DND-41 (cell line): ENCODE measurements around the gene NGLY1.

ENCODE experiments used
- ATAC-seq: fragments of 200-7000 bp; cut with Tn5 transposase; 3 replicates; pipeline ENCODE4 v1.9.1; 2021; ENCODE audit warnings: low read depth; ENCODE audit not compliant: insufficient read depth
- DNase-seq: peaks from one replicate; pipeline ENCODE4 v3.0.0-alpha.2; 2020
- H2AFZ ChIP-seq: 2 replicates; pipeline ENCODE4 v1.6.0; 2012; ENCODE audit warnings: low read depth, low read length
- H3K27ac ChIP-seq: 2 replicates; pipeline ENCODE4 v1.5.1; 2012; ENCODE audit warnings: low read length, inconsistent platforms
- H3K27me3 ChIP-seq: fragments of 200-600 bp; sonication (generic); 2 replicates; pipeline ENCODE4 v1.6.0; 2012; ENCODE audit warnings: low read length, mild to moderate bottlenecking, inconsistent platforms; ENCODE audit not compliant: insufficient read depth, poor library complexity
- H3K36me3 ChIP-seq: 2 replicates; pipeline ENCODE4 v1.5.1; 2012; ENCODE audit warnings: low read length, inconsistent platforms; ENCODE audit not compliant: insufficient read depth
- H3K4me1 ChIP-seq: 2 replicates; pipeline ENCODE4 v1.5.1; 2012; ENCODE audit warnings: mild to moderate bottlenecking, low read length; ENCODE audit not compliant: insufficient read depth
- H3K4me2 ChIP-seq: 2 replicates; pipeline ENCODE4 v1.6.0; 2012; ENCODE audit warnings: mild to moderate bottlenecking, moderate library complexity, low read length, inconsistent platforms; ENCODE audit not compliant: insufficient read depth
- H3K4me3 ChIP-seq, 2 experiments: fragments of 200-600 bp in 1 of 2; shearing (Covaris generic) in 1 of 2; 2 replicates each; pipeline ENCODE4 v1.5.1; 2012 to 2016; ENCODE audit warnings: inconsistent platforms in 2 of 2, low read length in 2 of 2, mild to moderate bottlenecking in 2 of 2, low read depth in 1 of 2, moderate library complexity in 1 of 2
- H3K79me2 ChIP-seq: 2 replicates; pipeline ENCODE4 v1.6.0; 2012; ENCODE audit warnings: low read length, inconsistent platforms; ENCODE audit not compliant: insufficient read depth
- H3K9ac ChIP-seq: 2 replicates; pipeline ENCODE4 v1.6.0; 2012; ENCODE audit warnings: low read depth, mild to moderate bottlenecking, inconsistent platforms, low read length, moderate library complexity
- H3K9me3 ChIP-seq: 2 replicates; pipeline ENCODE4 v1.5.1; 2012; ENCODE audit warnings: low read length, moderate library complexity, mild to moderate bottlenecking, inconsistent platforms; ENCODE audit not compliant: insufficient read depth, severe bottlenecking
- H4K20me1 ChIP-seq: 2 replicates; pipeline ENCODE4 v1.6.0; 2012; ENCODE audit warnings: low read length; ENCODE audit not compliant: insufficient read depth
- CTCF ChIP-seq: IDR thresholded peaks from 2 replicates; pipeline ENCODE4 v1.5.1; 2012; ENCODE audit warnings: borderline replicate concordance, low read length, moderate library complexity, mild to moderate bottlenecking; ENCODE audit not compliant: poor library complexity, severe bottlenecking; ENCODE audit errors: extremely low read depth
- EZH2 ChIP-seq: IDR thresholded peaks from 3 replicates; pipeline ENCODE4 v1.6.1; 2012; ENCODE audit warnings: borderline replicate concordance, low read depth, mild to moderate bottlenecking, moderate library complexity, low read length, inconsistent platforms; ENCODE audit not compliant: severe bottlenecking

The NGLY1 gene

DNA sequence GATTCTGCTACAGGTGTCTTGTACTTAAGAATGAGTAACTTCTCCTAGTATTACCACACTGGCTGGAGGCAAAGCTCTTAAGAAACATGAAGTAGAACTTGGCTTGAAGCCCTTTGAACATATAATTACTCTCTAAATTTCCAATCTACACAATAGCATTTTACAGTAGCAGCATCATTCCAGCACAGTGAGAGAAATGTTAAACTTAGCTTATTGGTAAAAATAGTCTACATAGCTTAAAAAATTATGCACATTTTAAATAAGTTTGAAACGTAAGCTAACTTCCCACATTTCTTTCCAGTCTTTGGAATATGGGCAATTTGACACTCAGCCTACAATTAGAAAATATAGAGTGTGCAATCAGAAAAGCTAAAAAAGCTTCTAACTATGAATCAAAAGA lies 85.7 kb downstream of the NGLY1 start:
- H3K27ac ChIP-seq, result no peak overlapping the region
- no peaks in the 10 kb centered on the region for H3K4me1 ChIP-seq
- ATAC-seq (no peak), DNase-seq (no peak)
- H3K79me2 ChIP-seq, result no peaks in the 10 kb centered on the region
- TF ChIP-seq EZH2 (no peak), CTCF (no peak)
- H3K4me3 ChIP-seq, result no peak overlapping the region
- H3K4me2 ChIP-seq, result no peak overlapping the region
- no peaks in the 10 kb centered on the region for H4K20me1 ChIP-seq
- H3K27me3 ChIP-seq, result no peaks in the 10 kb centered on the region
- no peak overlapping the region for H2AFZ ChIP-seq
- no peaks in the 10 kb centered on the region for H3K9me3 ChIP-seq
- H3K9ac ChIP-seq, result no peak overlapping the region
- H3K36me3 ChIP-seq, result no peaks in the 10 kb centered on the region

DNA sequence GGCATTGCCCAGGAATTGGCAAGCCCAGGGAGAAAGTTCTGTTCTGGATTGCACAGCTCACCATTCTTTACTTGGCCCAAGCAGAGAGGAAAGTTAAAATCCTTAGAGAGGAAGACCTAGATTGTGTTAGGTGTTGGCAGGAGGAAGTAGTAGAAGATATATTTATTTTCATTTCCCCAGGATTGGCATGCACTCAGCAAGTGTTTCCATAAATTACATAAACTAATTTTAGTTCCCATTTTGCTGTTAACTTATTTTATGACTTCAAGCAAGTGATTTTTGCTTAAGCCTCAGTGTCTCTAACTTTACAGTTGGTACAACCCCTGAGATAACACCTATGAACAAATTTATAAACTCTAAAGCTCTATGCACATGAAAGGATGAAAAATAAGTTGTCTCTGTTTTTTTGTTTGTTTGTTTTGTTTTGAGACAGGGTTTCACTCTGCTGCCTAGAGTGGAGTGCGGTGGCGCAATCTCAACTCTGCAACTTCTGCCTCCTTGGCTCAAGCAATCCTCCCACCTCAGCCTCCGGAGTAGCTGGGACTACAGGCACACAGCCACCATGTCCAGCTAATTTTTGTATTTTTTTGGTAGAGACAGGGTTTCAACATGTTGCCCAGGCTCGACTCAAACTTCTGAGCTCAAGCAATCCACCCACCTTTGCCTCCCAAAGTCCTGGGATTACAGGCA lies 87.4 kb downstream of the NGLY1 start:
- no peak overlapping the region for H3K27ac ChIP-seq
- no peaks in the 10 kb centered on the region for H4K20me1 ChIP-seq
- no peaks in the 10 kb centered on the region for H3K79me2 ChIP-seq
- no peaks in the 10 kb centered on the region for H3K36me3 ChIP-seq
- H3K4me1 ChIP-seq, result no peaks in the 10 kb centered on the region
- no peak overlapping the region for H2AFZ ChIP-seq
- H3K9ac ChIP-seq, result no peak overlapping the region
- H3K4me2 ChIP-seq, result no peak overlapping the region
- TF ChIP-seq CTCF, result no peak
- no peak for TF ChIP-seq EZH2
- no peaks in the 10 kb centered on the region for H3K27me3 ChIP-seq
- H3K4me3 ChIP-seq, result no peak overlapping the region
- no peaks in the 10 kb centered on the region for H3K9me3 ChIP-seq
- ATAC-seq, result no peak
- no peak for DNase-seq

DNA sequence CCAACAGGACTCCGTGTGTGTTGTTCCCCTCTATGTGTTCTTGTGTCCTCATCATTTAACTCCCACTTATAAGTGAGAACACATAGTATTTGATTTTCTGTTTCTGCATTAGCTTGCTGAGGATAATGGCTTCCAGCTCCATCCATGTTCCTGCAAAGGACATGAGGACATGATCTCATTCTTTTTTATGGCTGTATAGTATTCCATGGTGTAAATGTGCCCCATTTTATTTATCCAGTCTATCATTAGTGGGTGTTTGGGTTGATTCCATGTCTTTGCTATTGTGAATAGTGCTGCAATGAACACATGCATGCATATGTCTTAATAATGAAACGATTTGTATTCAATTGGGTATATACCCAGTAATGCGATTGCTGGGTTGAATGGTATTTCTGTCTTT lies 90.0 kb downstream of the NGLY1 start:
- H3K4me1 ChIP-seq, result no peaks in the 10 kb centered on the region
- no peak overlapping the region for H3K27ac ChIP-seq
- ATAC-seq, result no peak
- H3K36me3 ChIP-seq, result no peaks in the 10 kb centered on the region
- H2AFZ ChIP-seq, result no peak overlapping the region
- no peaks in the 10 kb centered on the region for H3K79me2 ChIP-seq
- no peaks in the 10 kb centered on the region for H3K9me3 ChIP-seq
- no peak overlapping the region for H3K4me2 ChIP-seq
- TF ChIP-seq EZH2 (no peak), CTCF (no peak)
- no peak overlapping the region for H3K4me3 ChIP-seq
- no peak overlapping the region for H3K9ac ChIP-seq
- no peaks in the 10 kb centered on the region for H4K20me1 ChIP-seq
- no peak for DNase-seq
- H3K27me3 ChIP-seq, result no peaks in the 10 kb centered on the region

- no peaks in the 10 kb centered on the region for H3K4me1 ChIP-seq
- no peak for ATAC-seq
- no peak for TF ChIP-seq CTCF
- TF ChIP-seq EZH2, result no peak
These were observed 90.9 kb downstream of the NGLY1 start for GRCh38 chr3:25692341-25692740.

More at GRCh38 chr3:25692341-25692740, 90.9 kb downstream of the NGLY1 start:
- H3K27me3 ChIP-seq, result no peaks in the 10 kb centered on the region
- DNase-seq, result no peak
- no peaks in the 10 kb centered on the region for H3K79me2 ChIP-seq
- no peak overlapping the region for H3K4me3 ChIP-seq
- no peaks in the 10 kb centered on the region for H4K20me1 ChIP-seq
- H3K36me3 ChIP-seq, result no peaks in the 10 kb centered on the region
- no peaks in the 10 kb centered on the region for H3K9me3 ChIP-seq
- H2AFZ ChIP-seq, result no peak overlapping the region
- H3K27ac ChIP-seq, result no peak overlapping the region
- H3K4me2 ChIP-seq, result no peak overlapping the region
- H3K9ac ChIP-seq, result no peak overlapping the region
